ENCODE measurements around the gene HAT1.
"Not testable (repeated sequence)": the region's sequence is repeated elsewhere in the genome, so short reads cannot be mapped to it uniquely, and the experiment has no call there.

The HAT1 gene, protein sequence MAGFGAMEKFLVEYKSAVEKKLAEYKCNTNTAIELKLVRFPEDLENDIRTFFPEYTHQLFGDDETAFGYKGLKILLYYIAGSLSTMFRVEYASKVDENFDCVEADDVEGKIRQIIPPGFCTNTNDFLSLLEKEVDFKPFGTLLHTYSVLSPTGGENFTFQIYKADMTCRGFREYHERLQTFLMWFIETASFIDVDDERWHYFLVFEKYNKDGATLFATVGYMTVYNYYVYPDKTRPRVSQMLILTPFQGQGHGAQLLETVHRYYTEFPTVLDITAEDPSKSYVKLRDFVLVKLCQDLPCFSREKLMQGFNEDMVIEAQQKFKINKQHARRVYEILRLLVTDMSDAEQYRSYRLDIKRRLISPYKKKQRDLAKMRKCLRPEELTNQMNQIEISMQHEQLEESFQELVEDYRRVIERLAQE

DNA sequence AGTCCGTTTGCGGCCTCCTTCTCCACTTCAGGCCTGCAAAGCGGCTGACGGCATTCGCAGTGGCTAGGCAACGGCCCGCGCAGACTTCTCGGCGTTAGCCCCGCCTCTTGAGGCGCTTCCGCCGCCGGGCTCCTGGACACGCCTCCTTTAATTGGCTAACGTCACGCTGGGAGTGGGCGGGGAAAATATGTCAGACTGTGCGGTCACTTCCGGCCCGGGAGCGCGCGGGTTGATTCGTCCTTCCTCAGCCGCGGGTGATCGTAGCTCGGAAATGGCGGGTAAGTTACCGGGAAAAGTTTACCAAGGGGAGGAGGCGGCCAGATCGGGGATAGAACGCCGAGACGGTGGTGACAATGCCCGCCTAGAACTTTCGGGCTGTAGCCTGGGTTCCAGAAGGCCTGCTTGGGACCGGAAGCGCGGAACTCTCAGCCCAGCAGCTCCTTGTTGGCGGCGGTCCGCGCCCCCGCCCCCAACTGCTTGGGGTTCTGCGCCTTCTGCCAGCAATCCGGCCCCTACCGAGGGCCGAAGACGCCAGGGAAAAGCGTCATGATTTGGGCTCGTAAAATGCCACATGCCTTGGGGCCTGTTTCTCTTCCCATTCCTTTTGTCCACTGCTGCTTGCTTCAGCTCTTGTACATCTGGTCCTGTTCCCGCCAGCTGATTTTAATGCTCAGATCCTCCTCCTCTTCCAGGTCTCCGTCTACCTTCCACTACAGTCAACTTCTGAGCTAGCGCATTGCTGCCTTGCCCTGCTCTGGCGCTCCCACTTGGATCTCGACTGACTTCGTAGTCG lies at the start of gene HAT1:
TSS of gene HAT1 (plus strand) at position 232 of the 793 bp plus-strand sequence. CDS start at position 272, 40 bp downstream.
- peak; percentile 98 for DNase-seq

DNA sequence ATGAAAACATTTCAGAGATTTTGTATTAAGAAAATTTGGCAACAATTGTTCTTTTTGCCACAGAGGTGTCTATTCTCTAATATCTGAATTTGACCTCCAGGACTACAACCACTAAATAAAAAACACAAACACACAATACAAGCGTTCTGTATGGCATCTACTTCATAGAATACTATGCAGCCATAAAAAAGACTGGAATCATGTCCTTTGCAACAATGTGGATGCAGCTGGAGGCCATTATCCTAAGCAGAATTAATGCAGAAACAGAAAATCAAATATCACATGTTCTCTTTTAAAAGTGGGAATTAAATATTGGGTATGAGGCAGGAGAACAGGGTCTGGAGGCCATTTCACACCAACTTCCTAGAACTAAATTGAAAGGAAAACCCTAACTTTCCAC lies 47.7 kb upstream of the HAT1 start:
- no peak for DNase-seq

DNA sequence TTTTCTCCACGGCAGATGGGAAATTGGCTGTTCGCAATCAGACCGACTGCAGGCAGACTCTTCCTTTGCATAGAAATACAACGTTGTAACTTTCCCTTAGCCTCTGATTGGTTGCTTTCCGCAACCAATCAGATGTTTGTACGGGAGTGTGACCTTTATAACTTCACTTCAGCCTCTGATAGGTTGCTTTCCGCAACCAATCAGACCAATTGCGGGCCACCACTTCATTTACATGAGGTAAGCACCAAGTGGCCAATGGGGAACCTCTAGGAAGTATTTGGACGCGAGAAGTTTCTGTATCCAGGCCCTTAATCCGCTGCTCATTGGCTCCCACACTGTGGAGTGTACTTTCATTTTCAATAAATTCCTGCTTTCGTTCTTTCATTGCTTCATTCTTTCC lies 47.3 kb upstream of the HAT1 start:
- no peak for DNase-seq

DNA sequence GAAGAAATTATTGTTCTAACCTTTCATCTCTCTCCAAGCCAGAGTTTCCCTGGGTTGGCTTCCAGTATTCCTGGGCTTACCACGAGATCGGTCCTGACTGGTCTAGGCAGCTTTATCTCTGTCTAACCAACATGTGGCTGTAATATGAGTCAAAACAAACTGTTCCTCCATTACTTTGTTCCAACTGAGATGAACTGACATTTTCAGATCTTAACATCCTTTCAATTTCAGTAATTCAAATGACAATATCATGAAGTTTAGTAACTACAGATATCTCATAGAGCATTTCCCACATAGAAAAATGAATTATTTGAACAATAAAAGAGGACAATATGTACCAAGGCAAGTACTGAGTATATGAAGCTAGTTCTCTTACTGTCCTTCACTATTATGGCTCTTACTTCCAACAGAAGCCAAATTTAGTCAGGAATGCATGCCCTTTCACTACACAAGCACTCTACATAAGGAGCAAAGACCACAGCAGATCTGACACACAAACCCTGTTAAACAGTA lies 43.7 kb upstream of the HAT1 start:
- DNase-seq: no peak

DNA sequence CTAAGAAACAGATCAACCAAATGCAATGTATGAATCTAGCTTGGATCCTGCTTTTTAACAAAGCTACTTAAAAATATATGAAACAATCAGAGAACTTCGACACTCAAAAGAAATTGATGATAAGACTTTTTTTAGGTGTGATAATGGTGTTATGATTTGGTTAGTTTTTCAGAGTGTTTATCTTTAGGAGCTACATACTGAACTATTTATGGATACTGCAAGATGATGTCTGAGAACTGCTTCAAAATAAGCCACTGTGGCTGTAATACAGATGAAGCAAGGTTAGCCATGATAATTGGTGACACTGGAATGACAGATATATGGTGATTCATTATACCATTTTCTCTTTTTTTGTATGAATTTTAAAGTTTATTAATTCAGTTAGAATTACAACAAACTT lies 42.4 kb upstream of the HAT1 start:
- no peak for DNase-seq

DNA sequence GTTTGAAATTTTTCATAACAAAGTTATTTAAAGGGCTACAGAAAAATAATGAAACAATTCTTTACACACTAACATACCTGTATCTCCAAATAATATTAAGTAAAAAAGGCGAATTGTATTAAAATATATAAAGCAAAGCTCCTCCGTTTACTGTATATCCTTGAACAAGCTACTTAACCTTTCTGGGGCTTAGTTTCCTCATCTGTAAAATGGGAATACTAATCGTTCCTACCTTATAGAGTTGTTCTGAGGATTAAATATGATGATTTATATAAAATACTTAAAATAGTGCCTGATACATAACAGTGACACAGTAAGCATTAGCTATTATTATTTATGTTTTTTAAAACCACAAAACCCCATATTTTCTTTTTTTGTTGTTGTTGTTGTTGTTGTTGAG lies 41.5 kb upstream of the HAT1 start:
- DNase-seq: no peak

DNA sequence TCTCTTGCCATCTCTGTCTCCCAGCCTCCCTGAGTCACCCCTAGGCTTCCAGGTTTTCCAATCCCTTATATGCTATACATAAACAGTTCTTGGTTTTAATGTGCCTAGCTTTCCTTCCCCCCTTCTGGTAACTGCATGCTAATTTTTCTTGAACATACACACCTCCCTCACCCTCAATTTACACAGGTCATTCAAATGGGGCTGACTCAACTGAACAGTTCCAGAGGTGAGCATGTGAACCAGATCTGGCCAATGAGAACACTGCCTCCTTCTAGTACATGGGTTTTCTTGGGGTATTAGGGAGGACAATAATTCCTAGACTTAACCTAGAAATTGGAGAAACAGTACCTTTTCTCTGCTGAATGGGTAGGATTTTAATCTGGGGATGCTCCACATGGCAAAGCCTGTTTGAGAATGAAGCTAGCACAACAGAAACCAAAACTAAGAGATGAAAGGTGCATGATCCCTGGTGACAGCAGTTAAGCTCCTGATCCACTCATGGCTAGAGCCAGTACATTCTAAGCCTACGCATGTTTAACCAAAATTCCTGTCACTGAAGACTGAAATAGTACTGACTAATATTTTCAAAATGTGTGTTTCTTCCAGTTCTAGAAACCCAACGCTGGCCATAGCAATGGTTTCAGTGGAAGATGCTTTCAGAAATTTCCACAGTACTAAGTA lies 40.0 kb upstream of the HAT1 start:
- no peak for DNase-seq

DNA sequence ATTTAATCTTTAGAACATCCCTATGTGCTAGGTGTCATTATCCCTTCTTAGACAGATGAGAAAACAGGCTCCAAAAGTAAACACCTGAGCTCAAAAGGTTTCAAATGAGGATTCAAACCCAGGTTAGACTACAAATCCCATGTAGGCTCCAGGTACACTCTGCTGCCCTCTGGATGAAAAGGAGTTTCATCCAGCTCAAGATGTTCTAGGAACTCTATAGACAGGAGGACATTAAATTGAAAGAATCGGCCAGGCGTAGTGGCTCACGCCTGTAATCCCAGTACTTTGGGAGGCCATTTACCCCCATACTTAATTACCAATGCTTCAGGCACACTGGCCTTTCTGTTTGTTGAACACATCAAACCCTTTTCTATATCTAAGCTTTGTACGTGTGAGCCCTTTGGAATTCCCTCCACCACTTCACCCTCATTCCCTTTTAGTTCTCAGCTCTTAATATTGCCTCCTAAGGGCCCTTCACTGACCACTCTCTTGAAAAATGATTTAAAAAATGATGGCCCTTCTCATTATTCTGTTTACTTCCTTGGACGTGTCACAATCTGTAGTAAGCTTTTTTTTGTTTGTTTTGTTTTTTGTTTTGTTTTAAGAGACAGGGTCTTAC lies 38.9 kb upstream of the HAT1 start:
- no peak for DNase-seq

DNA sequence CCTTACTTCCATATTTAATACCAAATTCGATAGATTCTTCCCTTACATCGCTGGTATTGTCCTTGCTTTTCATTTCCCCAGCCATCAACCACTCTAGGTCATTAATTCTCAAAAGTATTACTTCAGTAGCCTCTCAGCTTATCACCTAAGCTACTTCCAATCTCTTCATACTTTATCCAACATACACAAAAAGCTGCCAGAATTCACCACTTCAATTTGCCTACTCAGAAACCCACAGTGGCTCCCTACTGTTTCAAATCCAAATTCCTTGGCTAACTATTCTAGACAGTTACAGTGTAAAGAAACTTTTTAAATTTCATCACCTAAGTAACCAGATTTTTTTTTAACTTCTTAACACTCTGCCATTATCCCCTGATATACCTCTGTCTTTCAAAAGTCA lies 32.9 kb upstream of the HAT1 start:
- DNase-seq: no peak

DNA sequence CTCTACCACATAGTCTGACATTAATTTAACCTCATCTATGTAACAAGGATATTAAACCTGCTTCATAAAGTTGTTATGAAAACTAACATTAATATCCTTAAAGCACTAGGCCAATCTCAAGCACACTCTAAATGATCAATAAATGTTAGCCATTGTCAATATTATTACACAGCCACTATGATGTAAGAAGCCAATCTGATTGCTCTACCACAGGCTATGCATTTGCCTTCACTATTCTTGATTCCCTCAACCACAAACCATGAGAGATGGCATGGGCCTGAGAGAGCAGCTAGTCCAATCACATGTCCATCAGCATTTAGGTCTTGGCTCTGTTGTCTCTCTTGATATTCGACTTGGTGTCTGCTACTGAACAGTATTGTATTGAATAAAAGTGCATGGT lies 32.5 kb upstream of the HAT1 start:
- no peak for DNase-seq

DNA sequence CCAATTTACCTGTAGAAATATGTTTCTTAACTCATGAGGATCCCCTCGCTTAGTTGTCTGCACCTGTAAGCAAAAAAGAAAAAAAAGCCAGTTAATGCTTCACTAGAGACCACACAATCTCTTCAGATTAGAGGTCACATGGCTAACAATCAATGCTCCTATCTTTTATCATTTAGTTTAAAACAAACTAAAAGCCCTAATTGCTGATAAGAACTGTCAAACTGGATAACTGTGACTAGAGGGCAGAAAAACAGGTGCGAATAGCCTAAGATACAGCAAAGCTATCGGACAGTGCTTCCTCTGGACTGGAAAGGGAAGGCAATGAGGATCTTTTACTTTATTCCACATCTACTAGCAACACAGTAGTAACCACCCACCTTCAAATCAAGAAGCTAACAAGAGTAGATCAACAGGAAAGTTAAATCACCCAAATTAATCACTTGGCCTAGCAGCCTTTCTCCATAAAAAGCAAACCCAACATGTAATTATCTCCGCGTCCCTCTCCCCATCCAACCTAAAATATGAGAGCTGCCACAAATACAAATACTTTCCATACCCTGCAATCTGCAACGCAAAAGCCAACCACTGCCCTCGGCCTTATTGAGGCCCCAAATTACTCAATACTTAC lies 29.0 kb upstream of the HAT1 start:
- DNase-seq: no peak

DNA sequence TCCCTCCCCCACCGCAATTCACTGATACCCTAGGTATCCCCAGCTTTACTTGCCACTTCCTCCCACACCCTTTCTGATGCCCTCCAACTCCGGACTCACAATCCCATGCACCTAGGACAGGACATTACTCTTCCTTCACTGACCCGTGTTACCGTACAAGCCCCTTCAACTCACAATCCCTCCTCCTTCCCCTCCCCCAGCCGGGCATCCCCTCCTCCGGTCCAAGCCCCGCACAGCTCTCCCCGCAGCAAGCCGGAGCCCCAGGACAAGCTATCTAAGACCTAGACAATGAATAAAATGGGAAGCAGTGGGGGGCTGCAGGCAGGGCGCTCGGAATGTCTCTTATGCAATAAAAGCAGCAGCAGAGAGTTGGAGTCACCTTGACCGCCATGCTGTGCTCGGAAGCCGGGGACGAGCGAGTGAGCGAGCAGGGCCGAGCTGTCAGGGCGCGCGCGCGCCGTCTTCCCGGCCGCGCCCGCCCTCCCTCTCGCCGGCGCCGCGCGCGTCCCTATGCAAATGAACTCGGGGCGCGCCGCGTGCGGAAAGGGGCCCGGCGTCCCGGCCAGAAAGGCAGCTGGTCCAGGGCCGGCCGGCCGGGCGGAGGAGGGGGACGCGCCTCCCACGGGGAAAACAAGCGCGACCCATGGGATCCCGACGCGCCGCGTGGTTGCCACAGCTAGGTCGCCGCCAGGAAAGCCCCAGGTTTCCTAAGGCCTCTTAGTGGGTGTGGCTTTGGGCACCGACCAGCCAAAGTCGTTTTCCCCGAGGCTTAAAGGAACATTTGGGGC lies 28.2 kb upstream of the HAT1 start, which contains the start of gene SLC25A12:
TSS of gene SLC25A12 (minus strand) at position 421 of the 788 bp plus-strand sequence. CDS start at position 391, 30 bp downstream.
- peak; percentile 64 for DNase-seq

DNA sequence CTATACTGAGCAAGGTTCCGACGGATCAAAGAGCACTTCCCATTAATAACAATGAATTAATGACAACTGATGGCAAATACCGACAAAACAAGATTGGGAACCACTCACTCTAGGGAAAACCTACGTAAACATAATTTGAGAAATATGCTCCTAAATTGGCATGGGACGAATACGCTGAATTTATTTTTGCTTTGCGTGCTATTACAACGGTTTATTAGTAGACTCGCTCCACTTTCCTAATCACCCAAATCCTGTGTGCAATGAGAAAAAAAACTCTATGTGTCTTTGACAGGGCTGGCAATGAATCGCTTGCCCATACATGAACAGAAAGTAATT lies 27.7 kb upstream of the HAT1 start:
- DNase-seq: no peak

DNA sequence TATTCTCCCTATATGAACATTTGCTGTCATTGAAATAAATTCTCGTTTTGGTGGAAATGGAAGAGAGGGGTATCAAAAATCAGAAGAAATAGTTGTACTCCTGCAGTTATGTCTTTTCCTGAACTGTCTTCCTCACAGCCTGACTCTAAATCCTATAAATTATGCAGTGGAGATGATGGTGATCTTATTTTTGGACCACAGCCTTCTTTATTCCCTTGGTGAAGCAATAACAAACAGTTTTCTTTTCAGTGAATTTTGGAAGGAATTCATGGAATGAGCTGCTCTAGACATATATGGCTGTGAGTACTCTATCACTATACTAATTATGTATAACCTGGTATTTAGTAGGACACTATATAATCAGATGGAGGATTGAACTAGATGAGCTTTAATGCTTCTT lies 26.5 kb upstream of the HAT1 start:
- DNase-seq: no peak

DNA sequence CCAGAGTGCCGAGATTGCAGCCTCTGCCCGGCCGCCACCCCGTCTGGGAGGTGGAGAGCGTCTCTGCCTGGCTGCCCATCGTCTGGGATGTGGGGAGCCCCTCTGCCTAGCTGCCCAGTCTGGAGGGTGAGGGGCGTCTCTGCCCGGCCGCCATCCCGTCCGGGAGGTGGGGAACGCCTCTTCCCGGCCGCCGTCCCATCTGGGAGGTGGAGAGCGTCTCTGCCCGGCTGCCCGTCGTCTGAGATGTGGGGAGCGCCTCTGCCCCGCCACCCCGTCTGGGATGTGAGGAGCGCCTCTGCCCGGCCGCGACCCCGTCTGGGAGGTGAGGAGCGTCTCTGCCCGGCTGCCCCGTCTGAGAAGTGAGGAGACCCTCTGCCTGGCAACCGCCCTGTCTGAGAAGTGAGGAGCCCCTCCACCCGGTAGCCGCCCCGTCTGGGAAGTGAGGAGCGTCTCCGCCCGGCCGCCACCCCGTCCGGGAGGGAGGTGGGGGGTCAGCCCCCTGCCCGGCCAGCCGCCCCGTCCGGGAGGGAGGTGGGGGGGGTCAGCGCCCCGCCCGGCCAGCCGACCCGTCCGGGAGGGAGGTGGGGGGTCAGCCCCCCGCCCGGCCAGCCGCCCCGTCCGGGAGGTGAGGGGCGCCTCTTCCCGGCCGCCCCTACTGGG lies 22.5 kb upstream of the HAT1 start:
- DNase-seq: not testable (repeated sequence)

DNA sequence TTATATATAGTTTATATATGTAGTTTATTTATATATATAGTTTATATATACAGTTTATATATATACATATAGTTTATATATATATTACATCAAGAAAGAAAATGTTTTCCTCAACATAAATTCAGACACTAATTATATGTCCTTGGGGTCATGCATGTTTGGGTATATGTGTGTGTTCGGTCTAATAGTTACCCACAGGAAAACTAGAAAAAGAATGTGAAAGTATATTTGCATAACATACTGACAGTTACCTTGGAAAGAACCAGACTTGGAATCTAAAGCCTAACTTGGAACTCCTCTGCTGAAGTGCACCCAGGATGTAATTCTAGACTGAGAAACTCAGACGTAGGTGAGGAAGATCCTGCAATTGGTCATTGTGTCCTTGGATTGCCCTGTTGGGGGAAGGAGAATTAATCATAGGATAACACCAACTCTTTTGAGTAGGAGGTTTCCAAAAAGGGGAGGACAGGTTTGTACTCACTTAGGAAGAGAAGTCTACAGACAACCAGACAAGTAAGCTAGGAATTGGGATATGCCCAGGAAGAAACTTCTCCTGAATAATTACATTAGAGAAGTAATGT lies 19.3 kb upstream of the HAT1 start:
- no peak for DNase-seq

DNA sequence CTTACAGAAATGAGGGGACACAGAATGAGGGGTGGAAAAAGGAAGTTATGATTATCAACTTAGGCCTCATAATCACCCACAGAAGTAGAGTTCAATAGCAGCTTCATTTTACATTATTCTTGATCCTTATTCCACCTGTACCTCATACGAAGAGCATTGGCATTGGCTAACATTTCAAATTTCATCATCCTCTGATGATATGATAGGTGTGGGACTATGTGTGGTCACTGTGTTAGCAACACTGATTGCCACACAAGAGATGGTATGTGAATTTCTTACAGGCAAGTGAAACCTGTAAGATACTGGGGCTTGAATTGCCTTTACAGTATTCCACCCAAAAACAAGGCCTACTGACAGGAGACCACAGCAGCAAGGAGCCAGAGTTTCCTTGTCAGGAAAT lies 14.0 kb upstream of the HAT1 start:
- DNase-seq: no peak

DNA sequence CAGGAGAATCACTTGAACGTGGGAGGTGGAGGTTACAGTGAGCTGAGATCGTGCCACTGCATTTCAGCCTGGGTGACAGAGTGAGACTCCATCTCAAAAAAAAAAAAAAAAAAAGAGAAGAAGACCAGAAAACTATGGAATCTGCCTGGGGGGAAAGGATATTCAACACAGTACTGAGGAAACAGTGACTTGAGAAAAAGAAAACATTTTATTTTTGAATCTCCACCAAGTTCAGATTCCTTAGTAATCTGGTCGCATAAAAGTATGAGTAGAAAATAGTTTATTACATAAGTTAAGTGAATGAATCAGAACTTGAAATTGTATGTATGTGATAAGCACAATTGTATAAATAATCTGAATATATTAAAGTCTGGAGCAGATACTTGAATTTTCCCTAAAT lies 13.0 kb upstream of the HAT1 start:
- no peak for DNase-seq

DNA sequence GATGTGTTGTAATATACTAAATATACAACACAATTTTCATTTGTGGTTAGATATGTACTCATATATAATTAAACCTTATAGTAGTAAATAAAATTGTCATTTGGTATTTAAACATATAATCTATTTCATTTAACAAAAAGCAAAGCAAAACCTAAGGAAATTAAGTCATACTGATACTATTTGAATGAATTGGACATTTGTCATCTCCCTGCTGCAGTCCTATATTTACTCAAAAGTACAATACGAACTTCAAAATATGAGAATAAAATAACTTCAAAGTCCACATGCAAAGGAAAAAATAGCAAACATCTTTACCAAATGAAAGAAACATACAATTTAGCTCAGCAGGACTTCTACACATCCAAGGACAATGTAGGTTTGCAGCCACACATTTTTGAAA lies 11.8 kb upstream of the HAT1 start:
- DNase-seq: no peak

DNA sequence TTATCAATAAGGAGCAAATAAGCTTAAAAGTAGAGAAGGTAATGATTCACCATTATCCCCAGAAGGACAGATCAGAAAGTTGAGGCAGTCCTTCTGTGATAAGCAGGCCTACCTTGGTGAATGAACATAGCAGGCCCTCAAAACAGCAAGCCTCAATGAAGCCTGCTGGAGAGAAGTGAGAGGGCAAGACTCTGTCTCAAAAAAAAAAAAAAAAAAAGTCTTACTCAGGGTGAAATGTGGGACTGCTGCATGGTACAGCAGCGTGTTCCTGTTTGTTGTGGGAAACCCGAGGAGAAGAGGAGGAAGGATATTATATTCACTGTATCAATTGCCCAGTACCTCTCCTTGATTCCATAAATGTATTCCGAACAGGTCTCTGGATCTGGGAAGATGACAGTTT lies 8.7 kb upstream of the HAT1 start:
- DNase-seq: no peak

DNA sequence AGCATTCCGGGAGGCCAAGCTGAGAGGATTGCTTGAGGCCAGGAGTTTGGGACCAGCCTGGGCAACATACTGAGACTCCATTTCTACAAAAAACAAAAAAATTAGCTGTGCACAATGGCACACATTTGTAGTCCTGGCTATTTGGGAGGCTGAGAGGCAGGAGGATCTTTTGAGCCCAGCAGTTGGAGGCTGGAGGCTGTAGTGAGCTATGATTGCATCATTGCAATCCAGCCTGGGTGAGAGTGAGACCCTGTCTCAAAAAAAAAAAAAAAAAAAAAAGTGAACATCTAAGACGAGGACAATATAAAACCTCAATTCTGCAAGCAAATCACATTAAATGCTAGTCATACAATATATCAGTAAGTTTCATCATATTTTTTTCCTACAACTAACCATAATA lies 2.8 kb upstream of the HAT1 start:
- no peak for DNase-seq

Measured in CD4-positive, alpha-beta T cell treated with Interleukin-17A for 1 hour (primary cell).